H54 (cell line): ENCODE measurements around the gene SLC22A6.
A peak's percentile ranks its signal among the peaks of the same experiment; 100 is the strongest.
"Not testable (repeated sequence)": the region's sequence is repeated elsewhere in the genome, so short reads cannot be mapped to it uniquely, and the experiment has no call there.

Source experiments
- DNase-seq: peaks from one replicate; pipeline ENCODE4 v3.0.0; 2011; ENCODE audit warnings: low spot score, mixed read lengths; ENCODE audit not compliant: insufficient read length
- FAIRE-seq: peaks from 3 replicates; lab custom pipeline; 2011; peaks lifted over from hg19 to GRCh38; lab: Jason Lieb, UNC
- POLR2A ChIP-seq: IDR thresholded peaks from 2 replicates; pipeline ENCODE4 v1.6.1; 2011; ENCODE audit warnings: low read depth, mild to moderate bottlenecking, low read length

Gene SLC22A6

DNA sequence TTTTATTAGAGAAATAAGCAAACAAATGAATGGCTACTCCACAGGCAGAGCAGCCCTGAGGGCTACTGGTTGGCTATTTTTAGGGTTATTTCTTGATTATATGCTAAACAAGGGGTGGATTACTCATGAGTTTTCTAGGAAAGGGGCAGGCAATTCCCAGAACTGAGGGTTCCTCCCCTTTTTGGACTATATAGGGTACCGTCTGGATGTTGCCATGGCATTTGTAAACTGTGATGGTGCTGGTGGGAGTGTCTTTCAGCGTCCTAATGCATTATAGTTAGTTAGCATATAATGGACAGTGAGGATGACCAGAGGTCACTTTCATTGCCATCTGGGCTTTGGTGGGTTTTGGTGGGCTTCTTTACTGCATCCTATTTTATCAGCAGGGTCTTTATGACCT is 19.2 kb downstream of the SLC22A6 start:
- DNase-seq, result no peak
- FAIRE-seq, result no peak
- TF ChIP-seq POLR2A, result no peak

DNA sequence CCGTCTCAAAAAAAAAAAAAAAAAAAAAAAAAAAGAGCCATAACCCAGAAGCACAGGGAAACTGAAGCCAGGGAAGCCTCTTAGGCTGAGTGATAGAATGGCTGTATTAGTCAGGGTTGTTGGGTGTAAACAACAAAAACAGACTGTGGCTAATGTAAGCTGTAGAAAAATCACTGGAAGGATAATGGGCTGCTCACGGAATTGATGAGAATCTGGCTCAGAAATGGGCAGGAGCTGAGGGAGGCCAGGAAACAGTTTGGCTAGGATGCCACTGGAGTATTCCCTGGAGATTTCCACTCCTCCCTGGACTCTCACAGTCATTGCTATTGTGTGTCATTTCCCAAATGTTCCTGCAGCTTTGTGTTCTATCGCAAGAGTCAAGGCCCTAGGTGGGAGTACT is 22.4 kb downstream of the SLC22A6 start:
- no peak for TF ChIP-seq POLR2A
- DNase-seq (no peak), FAIRE-seq (no peak)

DNA sequence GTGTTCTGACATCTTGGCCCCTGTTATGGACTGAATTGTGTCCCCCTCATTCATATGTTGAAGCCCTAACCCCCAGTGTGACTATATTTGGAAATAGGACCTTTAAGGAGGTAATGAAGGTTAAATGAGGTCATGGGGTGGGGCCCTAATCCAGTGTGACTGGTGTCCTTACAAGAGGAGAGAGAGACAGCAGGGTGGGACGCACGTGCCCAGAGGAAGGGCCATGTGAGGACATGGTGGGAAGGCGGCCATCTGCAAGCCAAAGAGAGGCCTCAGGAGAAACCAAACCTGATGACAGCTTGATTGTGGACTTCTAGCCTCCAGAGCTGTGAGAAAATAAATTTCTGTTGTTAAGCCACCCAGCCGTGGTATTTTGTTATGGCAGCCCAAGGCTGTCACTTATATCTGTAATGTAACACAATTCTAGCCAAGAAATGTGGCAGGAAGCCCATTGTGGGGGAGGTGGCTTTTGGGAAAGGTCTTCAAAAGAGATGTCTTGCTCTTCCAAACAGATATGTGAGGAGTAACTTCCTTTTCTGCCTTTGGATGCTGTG is 23.7 kb downstream of the SLC22A6 start:
- FAIRE-seq (no peak), DNase-seq (no peak)
- TF ChIP-seq POLR2A, result no peak

DNA sequence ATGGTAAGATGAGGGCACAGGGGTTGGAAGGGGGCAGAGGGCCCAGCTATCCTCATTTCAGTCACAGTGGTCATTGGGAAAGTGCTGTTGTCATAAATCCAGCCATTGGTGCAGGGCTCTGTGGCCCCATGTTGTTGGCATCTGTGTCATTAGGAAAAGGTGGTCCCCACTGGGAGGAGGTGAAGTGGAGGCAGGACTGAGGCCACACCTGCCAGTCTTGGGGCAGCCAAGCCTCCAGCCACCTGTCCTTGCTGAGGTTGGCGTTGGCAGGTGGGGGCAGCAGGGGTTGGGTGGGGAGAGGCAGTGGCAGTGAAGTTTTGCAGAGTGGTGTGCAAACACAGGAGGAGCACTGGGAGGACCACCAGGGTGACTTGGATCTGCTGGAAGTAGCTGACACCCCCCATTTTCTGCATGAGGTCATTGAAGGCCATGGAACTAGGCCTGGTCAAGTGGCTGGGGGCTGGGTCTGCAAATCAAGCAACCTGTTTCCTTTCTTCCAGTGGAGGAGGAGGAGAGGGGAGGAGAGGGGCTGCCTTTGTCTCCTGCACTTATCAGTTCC is 25.3 kb downstream of the SLC22A6 start:
- no peak for DNase-seq
- FAIRE-seq, result no peak
- TF ChIP-seq POLR2A, result no peak

GRCh38 chr11:62958547-62959421 is 26.0 kb downstream of the SLC22A6 start:
- FAIRE-seq (no peak), DNase-seq (peak; percentile 14)
- no peak for TF ChIP-seq POLR2A

GRCh38 chr11:62957147-62957546 is 27.6 kb downstream of the SLC22A6 start:
- DNase-seq, result no peak
- no peak for TF ChIP-seq POLR2A
- FAIRE-seq, result no peak

GRCh38 chr11:62954478-62954877 is 30.3 kb downstream of the SLC22A6 start:
- FAIRE-seq, result no peak
- DNase-seq, result no peak
- no peak for TF ChIP-seq POLR2A

DNA sequence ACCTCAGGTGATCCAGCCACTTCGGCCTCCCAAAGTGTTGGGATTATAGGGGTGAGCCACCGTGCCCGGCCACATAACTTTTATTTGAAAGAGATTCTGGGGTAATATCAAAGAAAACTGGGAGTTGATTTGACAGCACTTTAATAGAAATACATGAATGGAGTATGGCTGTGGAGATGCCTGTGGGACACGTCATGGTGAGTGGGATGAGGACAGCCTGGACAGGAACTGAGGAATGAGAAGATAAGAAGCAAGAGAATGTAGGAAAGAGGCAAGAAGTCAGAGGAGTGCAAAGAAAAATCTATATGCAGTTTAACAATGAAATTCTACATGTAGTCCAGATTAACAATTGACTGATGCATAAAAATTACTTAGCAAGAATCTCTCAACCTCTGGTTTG is 31.0 kb downstream of the SLC22A6 start:
- TF ChIP-seq POLR2A, result no peak
- no peak for FAIRE-seq

GRCh38 chr11:62948765-62949320 is 35.9 kb downstream of the SLC22A6 start:
- DNase-seq, result no peak
- TF ChIP-seq POLR2A, result no peak
- FAIRE-seq, result no peak

More for the DNA sequence above, 31.0 kb downstream of the SLC22A6 start:
- DNase-seq, result no peak

GRCh38 chr11:62945538-62945937 is 39.2 kb downstream of the SLC22A6 start:
- not testable (repeated sequence) for FAIRE-seq, DNase-seq

DNA sequence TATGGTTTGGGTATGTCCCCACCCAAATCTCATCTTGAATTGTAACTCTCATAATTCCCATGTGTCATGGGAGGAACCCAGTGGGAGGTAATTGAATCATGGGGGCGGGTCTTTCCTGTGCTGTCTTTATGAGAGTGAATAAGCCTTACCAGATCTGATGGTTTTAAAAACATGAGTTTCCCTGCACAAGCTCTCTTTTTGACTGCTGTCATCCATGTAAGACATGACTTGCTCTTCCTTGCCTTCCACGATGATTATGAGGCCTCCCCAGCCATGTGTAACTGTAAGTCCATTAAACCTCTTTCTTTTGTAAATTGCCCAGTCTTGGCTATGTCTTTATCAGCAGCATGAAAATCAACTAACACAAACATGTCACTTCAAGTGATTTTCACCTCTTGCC is 47.2 kb downstream of the SLC22A6 start:
- not testable (repeated sequence) for FAIRE-seq

GRCh38 chr11:62934496-62934785 is 50.3 kb downstream of the SLC22A6 start:
- FAIRE-seq, result no peak
- no peak for TF ChIP-seq POLR2A
- no peak for DNase-seq

More for the DNA sequence above, 47.2 kb downstream of the SLC22A6 start:
- DNase-seq, result not testable (repeated sequence)

DNA sequence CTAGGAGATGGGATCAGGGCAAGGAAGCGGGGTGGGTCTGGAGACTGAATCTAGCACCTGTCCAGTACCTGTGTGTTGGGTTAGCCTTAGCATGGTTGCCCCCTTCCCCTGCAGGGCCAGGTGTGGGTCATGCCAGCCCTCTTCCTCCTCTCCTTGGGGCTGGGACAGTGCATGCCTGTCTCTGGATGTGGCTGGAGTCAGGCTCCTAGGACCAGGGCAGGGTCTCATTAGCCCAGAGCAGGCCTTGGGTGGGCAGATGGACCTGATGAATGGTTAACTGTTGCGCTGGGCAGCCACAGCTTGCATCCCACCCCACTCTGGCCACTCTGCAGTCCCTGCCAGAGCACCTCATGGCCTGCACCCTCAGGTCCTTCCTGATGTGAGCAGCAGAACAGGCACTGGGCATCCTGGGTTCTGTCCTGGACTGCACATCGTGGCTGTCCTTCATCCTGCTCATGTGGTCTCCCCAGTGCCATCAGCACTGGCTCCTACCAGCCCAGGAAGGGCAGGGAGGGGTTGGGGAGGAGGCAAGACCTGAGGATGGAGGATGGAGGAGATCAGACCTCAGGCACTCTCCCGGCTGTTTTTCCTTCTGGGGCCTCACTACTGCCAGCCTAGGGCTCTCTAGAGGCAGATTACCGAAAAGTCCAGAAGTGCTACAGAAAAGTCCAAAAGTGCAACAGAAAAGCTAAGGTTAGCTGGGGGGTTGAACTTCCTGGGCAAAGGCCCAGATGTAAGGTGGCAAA is 50.8 kb downstream of the SLC22A6 start:
- no peak for TF ChIP-seq POLR2A

GRCh38 chr11:62933285-62933684 is 51.5 kb downstream of the SLC22A6 start:
- FAIRE-seq (no peak), DNase-seq (no peak)
- no peak for TF ChIP-seq POLR2A

More for the DNA sequence above, 50.8 kb downstream of the SLC22A6 start:
- DNase-seq (no peak), FAIRE-seq (no peak)
